HG03439 (cell line): ENCODE data around the gene RNF217.
"Not testable (repeated sequence)": the region's sequence is repeated elsewhere in the genome, so short reads cannot be mapped to it uniquely, and the experiment has no call there.

Experiments used
- ATAC-seq: cut with Tn5 transposase; IDR thresholded peaks from one replicate; pipeline ENCODE4 v1.9.1; 2021; ENCODE audit warnings: mild to moderate bottlenecking, moderate library complexity; ENCODE audit not compliant: unreplicated experiment

The RNF217 gene

DNA sequence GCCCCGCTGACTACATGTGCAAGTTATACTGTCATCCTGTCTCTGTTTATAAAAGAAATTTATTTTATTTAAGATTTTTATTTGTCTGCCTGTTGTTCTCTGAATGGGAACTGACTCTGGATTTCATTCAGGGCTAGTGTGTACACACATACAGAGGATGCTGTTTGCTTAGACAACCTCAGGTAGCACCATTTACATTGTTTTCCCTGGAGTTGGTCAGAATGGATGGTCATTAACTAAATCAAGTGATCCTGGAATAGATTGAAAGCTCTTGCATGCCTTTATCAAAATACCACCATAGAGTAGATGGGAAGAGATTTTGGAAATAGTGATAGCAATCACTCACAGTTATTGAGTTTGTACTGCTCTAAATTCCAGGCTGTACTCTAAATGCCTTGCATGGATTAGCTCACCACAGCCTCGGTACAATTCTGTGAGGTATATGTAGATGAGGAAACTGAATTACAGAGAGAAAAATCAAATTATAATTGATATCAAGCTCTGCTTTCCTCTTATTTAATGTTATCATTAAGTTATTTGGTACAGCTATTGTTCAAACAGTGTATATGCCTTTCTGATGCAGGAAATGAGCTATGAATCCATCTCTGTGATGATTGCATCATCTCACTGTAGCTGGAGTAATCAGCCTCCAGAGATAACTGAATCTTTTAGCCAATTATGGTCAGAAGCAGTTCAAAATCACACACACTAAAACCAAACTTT lies 51.9 kb downstream of the RNF217 start:
- no peak for ATAC-seq

DNA sequence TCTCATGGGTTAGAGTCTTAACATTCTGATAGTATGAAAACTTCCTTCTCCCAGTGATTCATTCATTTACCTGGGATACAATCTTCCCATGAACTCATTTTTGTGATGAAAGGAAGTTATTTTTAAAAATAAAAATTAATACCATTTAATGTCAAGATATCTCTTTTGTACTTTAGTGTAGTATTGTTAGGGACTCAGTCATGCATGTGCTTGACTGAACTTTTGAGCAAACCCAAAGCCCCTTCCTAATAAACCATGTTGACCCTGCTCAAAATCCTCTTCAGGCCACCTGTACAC lies 52.4 kb downstream of the RNF217 start:
- ATAC-seq: no peak

DNA sequence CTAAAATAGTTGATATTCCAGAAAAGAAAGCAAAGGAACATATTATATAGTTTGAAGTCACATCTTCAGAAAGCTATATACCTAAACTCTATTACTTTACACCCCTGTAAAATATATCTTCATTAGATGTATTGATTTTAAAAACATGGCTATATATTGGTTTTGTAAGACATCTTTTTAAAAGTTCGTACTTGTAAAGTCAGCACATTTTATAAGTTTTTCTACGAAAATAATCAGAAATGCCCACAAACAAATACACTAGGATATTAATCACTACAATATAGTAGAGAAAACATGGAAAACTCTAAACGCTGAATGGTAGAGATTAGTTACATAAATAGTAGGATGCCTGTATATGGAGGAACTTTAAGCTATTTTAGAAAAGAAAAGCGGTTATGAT lies 52.9 kb downstream of the RNF217 start:
- ATAC-seq: no peak

DNA sequence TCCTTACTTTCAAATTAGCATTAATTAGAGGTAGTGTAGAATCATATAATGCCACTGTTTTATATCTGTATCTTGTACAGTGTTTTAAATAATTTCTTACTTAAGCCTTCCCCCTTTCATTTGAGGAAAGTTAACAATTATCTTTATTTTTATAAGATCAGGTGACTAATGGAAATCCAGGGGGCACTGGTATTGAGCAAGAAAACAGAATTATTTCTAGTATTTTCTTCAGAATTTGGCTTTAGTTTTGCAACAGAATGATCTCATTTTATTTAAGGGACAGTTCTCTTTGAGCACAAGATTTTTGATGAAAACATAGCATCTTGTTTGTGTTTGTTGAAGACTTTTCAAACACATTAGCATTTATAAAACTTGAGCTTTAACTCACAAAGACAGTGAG lies 55.9 kb downstream of the RNF217 start:
- ATAC-seq: no peak

DNA sequence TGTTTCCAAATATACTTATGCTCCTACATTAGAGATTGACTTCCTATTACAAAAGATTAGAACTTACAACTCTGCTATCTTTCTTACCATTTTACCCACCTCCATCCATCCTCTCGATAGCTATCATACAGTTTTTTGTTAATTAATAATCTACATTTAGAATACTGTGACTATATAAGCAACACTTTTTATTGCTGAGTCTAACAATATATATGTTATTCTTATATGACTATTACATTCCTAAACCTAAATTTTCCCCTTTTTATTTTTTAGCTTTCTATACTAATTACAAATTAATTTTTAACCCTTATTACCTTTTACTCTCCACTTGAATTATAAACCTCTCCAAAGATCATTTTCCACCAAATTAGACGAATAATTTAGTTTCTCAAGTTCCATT lies 57.0 kb downstream of the RNF217 start:
- no peak for ATAC-seq

DNA sequence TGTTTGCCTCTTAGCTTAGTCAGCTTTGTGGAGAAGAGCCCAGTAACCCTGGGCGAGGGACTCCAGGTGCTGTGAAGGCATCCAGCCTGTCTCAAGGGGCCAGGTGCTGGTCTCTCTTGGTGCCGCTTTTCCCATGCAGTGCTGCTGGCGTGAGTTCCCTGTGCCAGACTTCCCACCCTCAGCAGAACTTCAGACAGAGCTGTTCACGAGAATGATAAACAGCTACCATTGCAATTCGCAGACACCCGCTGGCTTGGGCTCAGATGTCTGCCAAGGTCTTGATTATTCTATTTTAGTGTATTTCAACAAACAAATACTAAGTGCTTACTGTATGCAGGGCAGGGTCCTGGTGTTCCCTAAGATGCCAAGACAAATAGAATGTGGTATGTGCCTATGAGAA lies 57.7 kb downstream of the RNF217 start:
- ATAC-seq: no peak

DNA sequence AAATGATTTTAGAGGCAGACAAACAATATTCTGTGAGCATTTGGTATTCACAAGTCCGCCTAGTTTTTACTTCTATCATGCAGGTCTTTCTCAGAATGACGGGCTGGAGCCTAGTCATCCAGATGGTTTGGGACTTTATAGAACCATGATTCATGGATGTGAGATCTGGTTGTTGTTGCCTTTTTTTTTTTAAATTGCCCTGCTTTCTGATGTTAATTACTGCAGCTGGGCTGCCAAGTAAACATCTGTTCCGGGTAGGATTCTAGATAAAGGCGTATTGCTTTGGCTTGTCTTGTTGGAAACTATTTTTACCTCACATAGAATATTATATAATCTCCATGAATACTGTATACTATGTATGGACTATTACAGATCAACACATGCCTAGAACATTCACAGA lies 58.1 kb downstream of the RNF217 start:
- ATAC-seq: no peak

DNA sequence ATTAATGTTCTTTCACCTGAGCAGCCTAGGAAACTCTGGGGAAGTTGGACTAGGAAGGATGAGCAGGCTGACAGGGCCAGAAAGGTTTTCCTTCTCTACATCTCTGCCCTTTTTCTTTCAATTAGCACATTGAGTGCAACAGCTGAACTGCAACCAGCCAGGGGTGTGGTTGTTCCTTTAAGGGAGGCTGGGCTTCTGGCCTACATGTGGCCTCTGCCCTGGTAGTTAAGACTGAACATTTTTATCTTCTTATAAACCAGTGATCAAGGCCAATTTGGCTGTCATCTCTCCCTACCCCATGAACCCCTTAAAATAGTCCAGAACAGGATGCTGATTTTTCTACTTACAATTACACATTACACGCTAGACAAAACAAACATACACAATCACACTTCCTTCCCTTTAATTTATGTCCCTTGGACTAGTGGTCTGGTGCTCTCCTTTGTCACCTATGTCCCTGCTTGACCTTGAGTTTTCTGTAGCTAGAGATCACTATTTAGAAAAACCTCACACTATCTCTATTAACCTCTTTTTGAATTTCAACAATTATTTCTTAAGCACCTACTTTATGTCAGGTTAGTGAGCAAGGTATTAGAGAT lies 60.3 kb downstream of the RNF217 start:
- ATAC-seq: no peak

DNA sequence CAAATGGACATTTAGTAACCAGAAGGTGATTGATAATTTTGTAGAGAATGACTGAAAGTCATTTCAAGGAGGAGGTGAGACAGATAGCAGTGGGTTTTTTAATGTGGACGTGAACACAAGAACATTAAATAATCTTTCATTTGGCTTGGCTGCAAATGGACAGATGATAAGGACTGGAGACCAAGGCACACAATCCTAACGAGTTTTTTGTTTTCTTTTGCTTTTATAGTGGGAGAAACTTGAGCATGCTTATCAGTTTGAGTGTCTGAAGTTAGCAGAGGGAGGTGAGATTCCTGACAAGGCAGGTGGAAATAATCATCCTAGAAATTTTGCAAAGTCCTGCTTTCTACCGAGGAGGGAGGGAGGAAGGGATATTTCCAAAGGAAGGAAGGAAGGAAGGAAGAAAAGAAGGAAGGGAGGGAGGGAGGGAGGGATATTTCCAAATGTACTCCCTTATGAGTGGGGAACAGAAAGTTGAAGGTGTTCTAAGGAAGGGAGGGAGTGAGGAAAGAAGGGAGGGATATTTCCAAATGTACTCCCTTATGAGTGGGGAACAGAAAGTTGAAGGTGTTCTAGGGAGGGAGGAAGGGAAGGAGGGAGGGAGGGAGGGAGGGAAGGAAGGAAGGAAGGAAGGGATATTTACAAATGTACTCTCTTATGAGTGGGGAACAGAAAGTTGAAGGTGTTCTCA lies 63.1 kb downstream of the RNF217 start:
- no peak for ATAC-seq

DNA sequence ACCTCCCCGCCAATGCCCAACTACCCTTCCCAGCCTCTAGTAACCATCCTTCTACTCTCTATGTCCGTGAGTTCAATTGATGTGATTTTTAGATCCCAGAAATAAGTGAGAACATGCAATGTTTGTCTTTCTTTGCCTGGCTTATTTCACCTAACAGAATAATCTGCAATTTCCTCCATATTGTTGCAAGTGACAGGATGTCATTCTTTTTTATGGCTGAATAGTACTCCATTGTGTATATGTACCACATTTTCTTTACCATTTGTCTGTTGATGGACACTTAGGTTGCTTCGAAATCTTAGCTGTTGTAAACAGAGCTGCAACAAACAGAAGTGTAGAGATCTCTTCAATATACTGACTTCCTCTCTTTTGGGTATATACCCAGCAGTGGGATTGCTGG lies 65.0 kb downstream of the RNF217 start:
- ATAC-seq: no peak

DNA sequence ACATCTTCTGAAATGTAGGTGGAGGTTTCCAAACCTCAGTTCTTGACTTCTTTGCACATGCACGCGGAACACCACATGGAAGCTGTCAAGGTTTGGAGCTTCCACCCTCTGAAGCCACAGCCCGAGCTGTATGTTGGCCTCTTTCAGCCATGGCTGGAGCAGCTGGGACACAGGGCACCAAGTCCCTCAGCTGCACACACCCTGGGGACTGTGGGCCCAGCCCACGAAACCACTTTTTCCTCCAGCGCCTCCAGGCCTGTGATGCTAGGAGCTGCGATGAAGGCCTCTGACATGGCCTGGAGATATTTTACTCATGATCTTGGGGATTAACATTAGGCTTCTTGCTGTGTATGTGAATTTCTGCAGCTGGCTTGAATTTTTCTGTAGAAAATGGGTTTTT lies 68.7 kb downstream of the RNF217 start:
- ATAC-seq: no peak

DNA sequence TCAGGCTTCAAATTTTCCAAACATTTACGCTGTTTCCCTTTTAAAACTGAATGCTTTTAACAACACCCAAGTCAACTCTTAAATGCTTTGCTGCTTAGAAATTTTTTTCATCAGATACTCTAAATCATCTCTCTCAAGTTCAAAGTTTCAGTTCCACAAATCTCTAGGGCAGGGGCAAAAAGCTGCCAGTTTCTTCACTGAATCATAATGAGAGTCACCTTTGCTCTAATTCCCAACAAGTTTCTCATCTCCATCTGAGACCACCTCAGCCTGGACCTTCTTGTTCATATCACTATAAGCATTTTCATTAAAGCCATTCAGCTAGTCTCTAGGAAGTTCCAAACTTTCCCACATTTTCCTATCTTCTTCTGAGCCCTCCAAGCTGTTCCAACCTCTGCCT lies 69.1 kb downstream of the RNF217 start:
- no peak for ATAC-seq

DNA sequence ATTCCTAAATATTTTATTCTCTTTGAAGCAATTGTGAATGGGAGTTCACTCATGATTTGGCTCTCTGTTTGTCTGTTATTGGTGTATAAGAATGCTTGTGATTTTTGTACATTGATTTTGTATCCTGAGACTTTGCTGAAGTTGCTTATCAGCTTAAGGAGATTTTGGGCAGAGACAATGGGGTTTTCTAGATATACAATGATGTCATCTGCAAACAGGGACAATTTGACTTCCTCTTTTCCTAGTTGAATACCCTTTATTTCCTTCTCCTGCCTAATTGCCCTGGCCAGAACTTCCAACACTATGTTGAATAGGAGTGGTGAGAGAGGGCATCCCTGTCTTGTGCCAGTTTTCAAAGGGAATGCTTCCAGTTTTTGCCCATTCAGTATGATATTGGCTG lies 72.7 kb downstream of the RNF217 start:
- not testable (repeated sequence) for ATAC-seq

DNA sequence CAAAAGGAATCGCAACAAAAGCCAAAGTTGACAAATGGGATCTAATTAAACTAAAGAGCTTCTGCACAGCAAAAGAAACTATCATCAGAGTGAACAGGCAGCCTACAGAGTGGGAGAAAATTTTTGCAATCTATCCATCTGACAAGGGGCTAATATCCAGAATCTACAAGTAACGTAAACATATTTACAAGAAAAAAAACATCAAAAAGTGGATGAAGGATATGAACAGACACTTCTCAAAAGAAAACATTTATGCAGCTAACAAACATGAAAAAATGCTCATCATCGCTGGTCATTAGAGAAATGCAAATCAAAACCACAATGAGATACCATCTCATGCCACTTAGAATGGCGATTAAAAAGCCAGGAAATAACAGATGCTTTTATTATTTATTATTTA lies 74.2 kb downstream of the RNF217 start:
- not testable (repeated sequence) for ATAC-seq

DNA sequence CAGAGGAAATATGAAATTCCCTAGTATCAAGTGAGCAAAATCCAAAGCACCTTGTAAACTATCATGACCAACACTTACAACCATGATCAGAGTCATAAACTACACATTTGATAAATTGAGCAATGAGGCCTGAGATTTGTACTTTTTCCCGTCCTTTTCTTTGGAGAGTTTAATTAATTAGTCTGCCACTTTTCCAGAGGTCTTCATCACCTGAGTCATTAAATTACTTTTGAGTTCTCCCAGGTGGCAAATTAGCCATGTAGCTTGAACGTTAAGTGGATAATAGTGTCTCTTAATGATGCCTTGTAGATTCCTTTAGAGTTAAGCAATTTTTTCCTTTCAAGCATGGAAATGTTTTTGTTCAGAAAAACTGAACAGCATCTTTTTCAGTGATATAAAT lies 75.6 kb downstream of the RNF217 start:
- no peak for ATAC-seq

DNA sequence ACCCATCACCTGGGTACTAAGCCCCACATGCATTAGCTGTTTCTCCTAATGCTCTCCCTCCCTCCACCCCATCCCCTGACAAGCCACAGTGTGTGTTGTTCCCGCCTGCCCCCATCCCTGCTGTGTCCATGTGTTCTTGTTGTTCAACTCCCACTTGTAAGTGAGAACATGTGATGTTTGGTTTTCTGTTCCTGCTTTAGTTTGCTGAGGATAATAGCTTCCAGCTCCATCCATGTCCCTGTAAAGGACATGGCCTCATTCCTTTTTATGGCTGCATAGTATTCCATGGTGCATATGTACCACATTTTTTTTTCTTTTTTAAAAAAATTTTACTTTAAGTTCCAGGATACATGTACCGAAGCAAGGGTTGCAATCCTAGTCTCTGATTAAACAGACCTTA lies 76.7 kb downstream of the RNF217 start:
- no peak for ATAC-seq

DNA sequence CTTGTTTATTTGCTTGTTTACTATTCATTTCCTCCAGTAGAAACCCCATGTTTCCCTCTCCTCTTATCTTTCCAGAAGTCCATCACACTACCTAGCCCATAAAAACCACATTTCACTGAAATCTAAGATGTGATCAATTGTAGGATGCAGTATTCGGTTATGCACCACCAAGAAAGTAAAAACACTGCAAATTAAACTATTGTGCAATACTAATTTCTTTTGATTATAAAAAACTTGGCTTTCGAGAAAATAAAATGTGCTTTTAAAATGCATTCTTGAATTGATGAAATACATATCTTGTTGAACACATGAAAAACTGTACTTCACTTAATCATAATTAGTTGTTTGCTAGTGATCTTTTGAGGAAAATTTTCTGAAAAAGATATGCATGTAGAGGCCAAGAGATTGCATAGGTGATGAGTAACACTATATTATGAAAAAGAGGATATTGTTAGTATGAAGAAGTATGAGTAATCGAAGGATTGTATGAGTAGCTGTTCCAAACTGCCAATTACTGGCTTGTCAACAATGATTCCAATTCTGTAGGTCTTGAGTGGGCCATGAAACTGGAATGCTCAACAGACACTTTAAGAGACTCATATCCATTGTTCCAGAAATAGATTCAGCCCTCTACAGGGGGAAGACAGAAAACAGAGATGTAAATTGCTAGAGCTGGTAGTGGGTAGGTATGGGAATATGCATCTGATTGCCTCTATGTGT lies 79.7 kb downstream of the RNF217 start:
- no peak for ATAC-seq

DNA sequence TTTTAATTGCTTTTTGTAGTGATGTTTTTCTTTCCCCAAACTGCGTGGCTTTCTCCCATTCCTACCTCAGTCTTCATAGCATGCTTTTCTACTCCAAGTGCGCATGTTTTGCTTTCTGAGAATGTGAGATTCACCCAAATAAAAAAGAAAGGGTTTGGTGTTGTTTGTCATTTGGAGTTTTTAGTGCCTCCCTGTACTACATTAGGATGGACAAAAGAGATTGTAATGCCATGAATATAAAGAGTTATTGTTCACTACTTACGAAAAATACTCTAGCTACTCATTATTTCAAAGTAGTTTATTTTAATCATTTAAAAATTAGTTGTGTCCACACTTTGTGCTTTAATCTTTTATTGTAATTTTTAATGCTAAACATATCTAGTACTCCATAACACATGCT lies 81.8 kb downstream of the RNF217 start:
- no peak for ATAC-seq

DNA sequence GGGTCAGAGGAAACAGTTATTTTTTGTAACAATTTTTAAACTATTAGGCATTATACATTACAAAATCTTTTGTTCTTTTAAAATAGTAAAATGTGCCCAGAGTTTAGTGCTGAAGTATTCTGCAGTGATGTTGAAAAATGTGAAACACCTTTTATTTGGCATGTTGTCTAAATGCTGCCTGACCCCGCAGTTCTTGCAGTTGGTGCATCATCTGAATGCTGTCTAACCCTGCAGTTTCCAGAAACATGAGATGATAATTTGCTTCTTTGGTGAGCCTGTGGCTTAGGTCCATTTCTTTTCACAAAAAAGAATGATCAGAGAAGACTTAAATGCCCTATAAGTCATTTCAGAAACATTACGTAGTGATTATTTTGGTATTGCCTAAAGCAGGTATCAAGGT lies 82.4 kb downstream of the RNF217 start:
- no peak for ATAC-seq

DNA sequence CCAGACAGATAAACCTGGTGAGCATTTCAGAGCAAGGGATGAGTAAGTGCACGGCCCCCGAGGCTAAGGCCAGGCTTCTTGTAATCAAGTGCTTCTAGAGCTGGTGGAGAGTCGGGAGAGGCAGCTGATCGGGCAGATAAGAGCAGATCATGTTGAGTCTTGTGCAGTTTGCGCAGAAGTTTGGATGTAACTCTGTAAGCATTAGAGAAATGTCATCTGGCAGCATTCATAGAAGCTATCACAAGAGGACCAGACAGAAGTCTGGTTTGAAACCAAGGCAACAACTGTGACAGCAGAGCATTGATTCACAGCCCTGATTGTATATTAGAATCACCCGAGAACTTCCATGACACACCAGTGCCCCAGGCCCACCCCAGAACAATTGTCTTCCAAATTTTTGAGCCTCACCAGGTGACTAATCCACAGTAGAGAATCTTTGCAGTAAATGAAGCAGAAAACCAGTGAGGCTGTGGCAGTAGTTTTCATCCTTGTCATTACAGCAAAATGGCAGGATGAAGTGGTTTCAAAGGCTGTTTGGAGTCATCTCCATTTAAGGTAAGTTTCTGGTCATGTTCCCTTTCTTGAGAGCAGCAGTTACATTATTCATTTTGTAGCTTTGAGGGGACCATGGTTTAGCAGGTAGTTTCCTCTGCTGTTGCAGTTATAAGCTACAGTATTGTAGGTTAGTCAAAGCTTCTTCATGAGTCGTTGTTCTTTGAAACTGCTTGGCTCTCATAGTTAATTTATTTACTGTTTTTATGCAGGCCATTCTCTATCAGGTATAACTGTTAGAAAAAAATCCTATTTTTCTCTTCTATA lies 84.1 kb downstream of the RNF217 start:
- no peak for ATAC-seq

DNA sequence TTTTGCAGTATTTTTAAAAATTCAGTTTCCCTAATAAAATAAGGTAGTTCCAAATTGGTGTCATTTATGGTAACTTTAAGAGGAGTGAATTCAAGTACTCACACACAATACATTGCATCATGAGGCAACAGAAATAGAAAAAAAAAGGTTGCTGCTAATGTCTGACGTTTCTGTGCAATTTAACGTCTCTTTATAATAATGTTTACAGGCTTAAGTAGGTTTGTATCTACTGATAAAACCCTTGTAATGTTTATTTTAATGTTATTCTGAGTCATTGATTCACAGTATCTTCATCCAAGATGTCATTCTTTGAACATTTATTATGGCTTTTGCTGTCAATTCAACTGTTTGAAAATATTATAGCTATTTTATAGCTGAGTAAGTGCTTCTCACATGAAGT lies 86.0 kb downstream of the RNF217 start:
- ATAC-seq: no peak
